K562 (cell line): Measurements from ENCODE around the gene VPS11. TPM values are rescaled to one million over a fixed set of nuclear protein-coding genes. Genes with fewer than 3 reads are reported as not detected.

Experiments
- CBFB ChIP-seq: sonication (generic); formaldehyde crosslinking; IDR thresholded peaks from 2 replicates; pipeline ENCODE4 v1.4.0; 2020; ENCODE audit warnings: mild to moderate bottlenecking, missing genetic modification reagents
- DNMT1 ChIP-seq: fragments of 450-650 bp; IDR thresholded peaks from 2 replicates; pipeline ENCODE4 v1.6.1; 2016; ENCODE audit warnings: antibody characterized with exemption, mild to moderate bottlenecking
- EGR1 ChIP-seq: fragments of 450-650 bp; conservative IDR thresholded peaks from 2 replicates; pipeline ENCODE4 v1.6.1; 2017; ENCODE audit warnings: mild to moderate bottlenecking
- ESRRB ChIP-seq: fragments of 250-450 bp; sonication (Bioruptor Pico); IDR thresholded peaks from 2 replicates; pipeline ENCODE4 v1.5.0; 2020; ENCODE audit warnings: mild to moderate bottlenecking, moderate library complexity, borderline replicate concordance
- FOXA1 ChIP-seq: fragments of 450-650 bp; IDR thresholded peaks from 2 replicates; pipeline ENCODE4 v1.6.1; 2016; ENCODE audit warnings: mild to moderate bottlenecking, borderline replicate concordance
- GTF2A2 ChIP-seq: IDR thresholded peaks from 2 replicates; pipeline ENCODE4 v1.6.1; 2016; ENCODE audit warnings: mild to moderate bottlenecking, missing genetic modification characterization, missing compliant biosample characterization
- MECOM ChIP-seq: fragments of 250-450 bp; sonication (Bioruptor Pico); IDR thresholded peaks from 2 replicates; pipeline ENCODE4 v1.8.0; 2022; ENCODE audit warnings: inconsistent platforms
- NEUROD1 ChIP-seq: fragments of 150-350 bp; IDR thresholded peaks from 2 replicates; pipeline ENCODE4 v1.6.1; 2014; ENCODE audit warnings: borderline replicate concordance, low read length, low read depth; ENCODE audit not compliant: partially characterized antibody
- NFE2 ChIP-seq: IDR thresholded peaks from 2 replicates; pipeline ENCODE4 v1.6.1; 2014; ENCODE audit warnings: antibody characterized with exemption, low read depth
- NR2F6 ChIP-seq: fragments of 450-650 bp; formaldehyde crosslinking; IDR thresholded peaks from 2 replicates; pipeline ENCODE4 v1.4.0; 2020; ENCODE audit warnings: mild to moderate bottlenecking
- SMARCC2 ChIP-seq: fragments of 450-650 bp; IDR thresholded peaks from 2 replicates; pipeline ENCODE4 v1.6.1; 2017; ENCODE audit warnings: antibody characterized with exemption, moderate library complexity, mild to moderate bottlenecking, low read depth
- SRSF7 ChIP-seq: fragments of 200-400 bp; formaldehyde crosslinking; optimal IDR thresholded peaks from 2 replicates; pipeline ENCODE3; 2017; ENCODE audit warnings: mild to moderate bottlenecking, low read depth, low read length
- TBL1XR1 ChIP-seq, 2 experiments: IDR thresholded peaks; 2 replicates each; pipeline ENCODE4 v1.6.1; 2012; ENCODE audit warnings: improper control_type of control experiment in 2 of 2, low read length in 2 of 2, mild to moderate bottlenecking in 1 of 2
- TCF7 ChIP-seq: sonication (generic); IDR thresholded peaks from 2 replicates; pipeline ENCODE4 v1.6.1; 2016; ENCODE audit warnings: antibody characterized with exemption, borderline replicate concordance
- TEAD1 ChIP-seq, 2 experiments: fragments of 450-650 bp in 1 of 2; sonication (generic) in 1 of 2; formaldehyde crosslinking; IDR thresholded peaks; 2 replicates each; pipeline versions ENCODE4 v1.4.0 to v1.8.0; 2020 to 2022; ENCODE audit warnings: mild to moderate bottlenecking in 2 of 2, missing genetic modification reagents in 1 of 2
- XRCC5 ChIP-seq: fragments of 200-400 bp; formaldehyde crosslinking; IDR thresholded peaks from 2 replicates; pipeline ENCODE4 v1.6.1; 2017; ENCODE audit warnings: low read depth, mild to moderate bottlenecking, low read length
- ZZZ3 ChIP-seq: fragments of 450-650 bp; IDR thresholded peaks from 2 replicates; pipeline ENCODE4 v1.6.1; 2016; ENCODE audit warnings: antibody characterized with exemption, mild to moderate bottlenecking, moderate library complexity
- polyA plus RNA-seq, 8 experiments: library from polyadenylated mRNA; depleted of rRNA in 4 of 8; stranded (reverse) in 5 of 8; unstranded in 3 of 8; fragments of >200 nt; fragmentation: Nextera tagmentation in 2 of 8; fragmentation: Illumina TruSeq in 1 of 8; extraction: Ambion mirVana in 2 of 8; extraction: Trizol in 1 of 8; gene quantifications; 2 replicates each; pipeline versions ENCODE4 v1.2.1 to v1.2.3, GENCODE V29; 2011 to 2014; ENCODE audit warnings: inconsistent platforms in 1 of 8, missing spikeins in 1 of 8
- total RNA-seq, 7 experiments: library from RNA; depleted of rRNA in 6 of 7; stranded (reverse); fragments of >200 nt in 6 of 7; fragmentation: Illumina TruSeq in 2 of 7; extraction: Trizol in 2 of 7; gene quantifications; 2 replicates each; pipeline versions ENCODE4 v1.2.1 to v1.2.3, GENCODE V29; 2011 to 2021; ENCODE audit warnings: low replicate concordance in 1 of 7
- TF ChIP-seq, protein P1 (sequence below), 2 experiments: fragments of 450-650 bp in 1 of 2; sonication (generic) in 1 of 2; formaldehyde crosslinking in 1 of 2; IDR thresholded peaks; 2 replicates each; pipeline versions ENCODE4 v1.7.1 to v1.9.0; 2016 to 2022; ENCODE audit warnings: inconsistent platforms in 1 of 2, mild to moderate bottlenecking in 1 of 2, missing genetic modification reagents in 1 of 2
- TF ChIP-seq, protein P2 (sequence below), 2 experiments: fragments of 200-800 bp in 1 of 2; sonication (Bioruptor generic) in 1 of 2; sonication (generic) in 1 of 2; formaldehyde crosslinking in 1 of 2; IDR thresholded peaks in 1 of 2; conservative IDR thresholded peaks in 1 of 2; 2 replicates each; pipeline versions ENCODE4 v1.5.0 to v1.6.1; 2016 to 2020; ENCODE audit warnings: missing compliant biosample characterization in 1 of 2, missing genetic modification characterization in 1 of 2, missing genetic modification reagents in 1 of 2

VPS11 gene
- total and polyA plus RNA-seq, 9 of the 15 experiments (the other 6 are each of a cell fraction or from before 2014, with no cell fraction given): 14.1 to 35.5 (median 27.5) TPM

DNA sequence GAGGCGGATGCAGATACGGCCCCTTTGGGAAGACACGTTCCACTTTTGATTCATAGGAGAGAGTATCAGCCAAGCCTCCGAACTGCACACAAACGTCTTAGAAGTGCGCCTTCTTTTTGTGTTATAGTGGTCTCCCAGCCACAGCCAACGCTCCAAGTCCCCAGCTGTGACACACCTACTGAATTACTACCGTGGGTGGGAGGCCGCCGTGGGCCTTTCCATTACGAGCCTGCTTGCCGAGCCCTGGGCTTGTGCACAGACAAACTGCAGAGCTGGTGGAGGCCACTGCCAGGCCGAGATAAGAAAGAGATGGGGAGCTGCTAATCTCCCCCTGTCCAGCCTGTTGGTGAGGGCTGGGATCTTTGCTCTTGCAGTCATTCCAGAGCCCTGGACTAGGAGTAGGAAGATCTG, 17.8 kb downstream of the VPS11 start (continued):
- TF ChIP-seq, protein P1, sequence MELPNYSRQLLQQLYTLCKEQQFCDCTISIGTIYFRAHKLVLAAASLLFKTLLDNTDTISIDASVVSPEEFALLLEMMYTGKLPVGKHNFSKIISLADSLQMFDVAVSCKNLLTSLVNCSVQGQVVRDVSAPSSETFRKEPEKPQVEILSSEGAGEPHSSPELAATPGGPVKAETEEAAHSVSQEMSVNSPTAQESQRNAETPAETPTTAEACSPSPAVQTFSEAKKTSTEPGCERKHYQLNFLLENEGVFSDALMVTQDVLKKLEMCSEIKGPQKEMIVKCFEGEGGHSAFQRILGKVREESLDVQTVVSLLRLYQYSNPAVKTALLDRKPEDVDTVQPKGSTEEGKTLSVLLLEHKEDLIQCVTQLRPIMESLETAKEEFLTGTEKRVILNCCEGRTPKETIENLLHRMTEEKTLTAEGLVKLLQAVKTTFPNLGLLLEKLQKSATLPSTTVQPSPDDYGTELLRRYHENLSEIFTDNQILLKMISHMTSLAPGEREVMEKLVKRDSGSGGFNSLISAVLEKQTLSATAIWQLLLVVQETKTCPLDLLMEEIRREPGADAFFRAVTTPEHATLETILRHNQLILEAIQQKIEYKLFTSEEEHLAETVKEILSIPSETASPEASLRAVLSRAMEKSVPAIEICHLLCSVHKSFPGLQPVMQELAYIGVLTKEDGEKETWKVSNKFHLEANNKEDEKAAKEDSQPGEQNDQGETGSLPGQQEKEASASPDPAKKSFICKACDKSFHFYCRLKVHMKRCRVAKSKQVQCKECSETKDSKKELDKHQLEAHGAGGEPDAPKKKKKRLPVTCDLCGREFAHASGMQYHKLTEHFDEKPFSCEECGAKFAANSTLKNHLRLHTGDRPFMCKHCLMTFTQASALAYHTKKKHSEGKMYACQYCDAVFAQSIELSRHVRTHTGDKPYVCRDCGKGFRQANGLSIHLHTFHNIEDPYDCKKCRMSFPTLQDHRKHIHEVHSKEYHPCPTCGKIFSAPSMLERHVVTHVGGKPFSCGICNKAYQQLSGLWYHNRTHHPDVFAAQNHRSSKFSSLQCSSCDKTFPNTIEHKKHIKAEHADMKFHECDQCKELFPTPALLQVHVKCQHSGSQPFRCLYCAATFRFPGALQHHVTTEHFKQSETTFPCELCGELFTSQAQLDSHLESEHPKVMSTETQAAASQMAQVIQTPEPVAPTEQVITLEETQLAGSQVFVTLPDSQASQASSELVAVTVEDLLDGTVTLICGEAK (IDR thresholded peaks at IDR 0.05): no peak
- TF ChIP-seq, protein P1 (CRISPR knock-in tag; IDR thresholded peaks at IDR 0.05): 0 out of 2 replicates have a peak, but pooled peaks have one; percentile 16
- TF ChIP-seq NFE2 (peak; percentile 48), ZZZ3 (no peak), TEAD1 (CRISPR knock-in tag; IDR thresholded peaks at IDR 0.05) (peak in 1 of 2 experiments; percentile 71; a peak in 1 of 4 replicates), ESRRB (no peak), NEUROD1 (peak; percentile 73), CBFB (no peak), TBL1XR1 (IDR thresholded peaks at IDR 0.05; ENCODE audit: low read length in 2 of 2) (peak; percentile 63 to 78; a peak in 3 of 4 replicates), DNMT1 (no peak), NR2F6 (CRISPR knock-in tag) (no peak), FOXA1 (no peak), XRCC5 (0 out of 2 replicates have a peak, but pooled peaks have one; percentile 65), GTF2A2 (tag) (no peak), EGR1 (peak; percentile 82), MECOM (CRISPR knock-in tag) (no peak), TCF7 (no peak), SMARCC2 (peak; percentile 75; the same call in 1 of the 2 replicates), SRSF7 (no peak)
- TF ChIP-seq, protein P2, sequence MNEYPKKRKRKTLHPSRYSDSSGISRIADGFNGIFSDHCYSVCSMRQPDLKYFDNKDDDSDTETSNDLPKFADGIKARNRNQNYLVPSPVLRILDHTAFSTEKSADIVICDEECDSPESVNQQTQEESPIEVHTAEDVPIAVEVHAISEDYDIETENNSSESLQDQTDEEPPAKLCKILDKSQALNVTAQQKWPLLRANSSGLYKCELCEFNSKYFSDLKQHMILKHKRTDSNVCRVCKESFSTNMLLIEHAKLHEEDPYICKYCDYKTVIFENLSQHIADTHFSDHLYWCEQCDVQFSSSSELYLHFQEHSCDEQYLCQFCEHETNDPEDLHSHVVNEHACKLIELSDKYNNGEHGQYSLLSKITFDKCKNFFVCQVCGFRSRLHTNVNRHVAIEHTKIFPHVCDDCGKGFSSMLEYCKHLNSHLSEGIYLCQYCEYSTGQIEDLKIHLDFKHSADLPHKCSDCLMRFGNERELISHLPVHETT (CRISPR knock-in tag; conservative IDR thresholded peaks at IDR 0.05 in 1 of 2, IDR thresholded peaks at IDR 0.05 in 1 of 2): 0 out of 4 replicates have a peak, but pooled peaks of 1 of the 2 experiments have one; percentile 24
